H9 (cell line): ENCODE measurements around the gene SELENOF. TPM values are rescaled to one million over a fixed set of nuclear protein-coding genes. Genes with fewer than 3 reads are reported as not detected.

ENCODE experiments used
- DNase-seq: peaks from one replicate; pipeline ENCODE4 v3.0.0-alpha.2; 2017
- H2AFZ ChIP-seq: one replicate; pipeline ENCODE4 v1.6.1; 2013; ENCODE audit warnings: mild to moderate bottlenecking, low read length, control low read depth, moderate library complexity
- H2AK5ac ChIP-seq: 2 replicates; pipeline ENCODE4 v1.6.1; 2013; ENCODE audit warnings: low read length, control low read depth, mixed read lengths; ENCODE audit not compliant: insufficient read length
- H2BK120ac ChIP-seq: one replicate; pipeline ENCODE4 v1.6.1; 2013; ENCODE audit warnings: low read depth, mild to moderate bottlenecking, low read length, control low read depth, inconsistent platforms; ENCODE audit not compliant: poor library complexity, severe bottlenecking
- H2BK12ac ChIP-seq: 2 replicates; pipeline ENCODE4 v1.6.1; 2013; ENCODE audit warnings: low read length, control low read depth, mixed read lengths, low read depth; ENCODE audit not compliant: insufficient read length
- H2BK15ac ChIP-seq: 2 replicates; pipeline ENCODE4 v1.6.1; 2013; ENCODE audit warnings: low read depth, low read length, control low read depth
- H2BK20ac ChIP-seq: one replicate; pipeline ENCODE4 v1.6.1; 2013; ENCODE audit warnings: low read depth, mild to moderate bottlenecking, low read length, control low read depth, inconsistent platforms; ENCODE audit not compliant: poor library complexity, severe bottlenecking
- H2BK5ac ChIP-seq: 2 replicates; pipeline ENCODE4 v1.6.1; 2013; ENCODE audit warnings: low read length, control low read depth, mixed read lengths; ENCODE audit not compliant: insufficient read length
- H3K14ac ChIP-seq: 2 replicates; pipeline ENCODE4 v1.6.1; 2013; ENCODE audit warnings: low read length, control low read depth; ENCODE audit not compliant: insufficient read depth
- H3K18ac ChIP-seq: 2 replicates; pipeline ENCODE4 v1.6.1; 2013; ENCODE audit warnings: low read depth, mild to moderate bottlenecking, mixed read lengths, low read length, control low read depth; ENCODE audit not compliant: insufficient read length
- H3K23ac ChIP-seq: 2 replicates; pipeline ENCODE4 v1.6.1; 2013; ENCODE audit warnings: low read length, control low read depth, mixed read lengths, low read depth; ENCODE audit not compliant: insufficient read length
- H3K23me2 ChIP-seq: 2 replicates; pipeline ENCODE4 v1.6.1; 2013; ENCODE audit warnings: low read depth, mild to moderate bottlenecking, mixed read lengths, low read length, control low read depth; ENCODE audit not compliant: insufficient read length, poor library complexity, severe bottlenecking
- H3K27ac ChIP-seq: 2 replicates; pipeline ENCODE4 v1.5.1; 2013; ENCODE audit warnings: low read length, control low read depth, mixed read lengths, low read depth; ENCODE audit not compliant: insufficient read length
- H3K27me3 ChIP-seq: 2 replicates; pipeline ENCODE4 v1.6.1; 2013; ENCODE audit warnings: low read length, control low read depth, inconsistent platforms; ENCODE audit not compliant: insufficient read depth
- H3K4ac ChIP-seq: 2 replicates; pipeline ENCODE4 v1.6.1; 2013; ENCODE audit warnings: low read depth, mild to moderate bottlenecking, control low read depth, inconsistent platforms, low read length, moderate library complexity
- H3K4me1 ChIP-seq: 2 replicates; pipeline ENCODE4 v1.6.1; 2013; ENCODE audit warnings: low read length, control low read depth, inconsistent platforms; ENCODE audit not compliant: insufficient read depth
- H3K4me2 ChIP-seq: 2 replicates; pipeline ENCODE4 v1.6.1; 2013; ENCODE audit warnings: low read length, control low read depth, mixed read lengths; ENCODE audit not compliant: insufficient read length, insufficient read depth
- H3K56ac ChIP-seq: 2 replicates; pipeline ENCODE4 v1.6.1; 2013; ENCODE audit warnings: low read depth, mild to moderate bottlenecking, mixed read lengths, low read length, control low read depth; ENCODE audit not compliant: insufficient read length
- H3K79me1 ChIP-seq: 2 replicates; pipeline ENCODE4 v1.6.1; 2013; ENCODE audit warnings: low read depth, mild to moderate bottlenecking, moderate library complexity, low read length, control low read depth, inconsistent platforms; ENCODE audit not compliant: insufficient read depth, poor library complexity, severe bottlenecking
- H3K79me2 ChIP-seq: 2 replicates; pipeline ENCODE4 v1.6.1; 2013; ENCODE audit warnings: low read length, control low read depth, inconsistent platforms; ENCODE audit not compliant: insufficient read depth
- H3K9ac ChIP-seq: 2 replicates; pipeline ENCODE4 v1.6.1; 2013; ENCODE audit warnings: low read length, control low read depth, mixed read lengths; ENCODE audit not compliant: insufficient read length; ENCODE audit errors: extremely low read depth
- H3K9me3 ChIP-seq: one replicate; pipeline ENCODE4 v1.6.1; 2013; ENCODE audit warnings: low read depth, low read length, inconsistent platforms; ENCODE audit not compliant: control insufficient read depth
- H3T11ph ChIP-seq: one replicate; pipeline ENCODE4 v1.6.1; 2013; ENCODE audit warnings: mild to moderate bottlenecking, low read length, control low read depth, inconsistent platforms
- H4K20me1 ChIP-seq: one replicate; pipeline ENCODE4 v1.6.1; 2013; ENCODE audit not compliant: control insufficient read depth, insufficient read length, insufficient read depth
- H4K5ac ChIP-seq: 2 replicates; pipeline ENCODE4 v1.6.1; 2013; ENCODE audit warnings: low read depth, mild to moderate bottlenecking, mixed read lengths, low read length, control low read depth; ENCODE audit not compliant: insufficient read length
- H4K8ac ChIP-seq: replicated peaks from 2 replicates; pipeline ENCODE4 v1.6.1; 2013; ENCODE audit warnings: low read length, control low read depth, mixed read lengths, low read depth; ENCODE audit not compliant: insufficient read length
- H4K91ac ChIP-seq: 2 replicates; pipeline ENCODE4 v1.6.1; 2013; ENCODE audit warnings: low read depth, mild to moderate bottlenecking, moderate library complexity, mixed read lengths, low read length, control low read depth; ENCODE audit not compliant: insufficient read length
- H3K27ac Mint-ChIP-seq, 3 experiments: 2 replicates in 2 of 3; 3 replicates in 1 of 3; pipeline ENCODE4 v1.8.0; 2020 to 2021; ENCODE audit warnings: mixed read lengths in 3 of 3, mild to moderate bottlenecking in 1 of 3, moderate library complexity in 1 of 3
- H3K27me3 Mint-ChIP-seq: 2 replicates; pipeline ENCODE4 v1.8.0; 2021; ENCODE audit warnings: low read depth, mild to moderate bottlenecking, moderate library complexity, mixed read lengths
- H3K36me3 Mint-ChIP-seq, 3 experiments: 2 replicates in 2 of 3; 3 replicates in 1 of 3; pipeline ENCODE4 v1.8.0; 2020 to 2021; ENCODE audit warnings: low read depth in 3 of 3, mixed read lengths in 3 of 3; ENCODE audit not compliant: insufficient read depth in 1 of 3
- H3K4me1 Mint-ChIP-seq, 2 experiments: 2 replicates each; pipeline ENCODE4 v1.8.0; 2020; ENCODE audit warnings: mixed read lengths in 2 of 2
- H3K4me3 Mint-ChIP-seq, 2 experiments: 2 replicates in 1 of 2; 3 replicates in 1 of 2; pipeline ENCODE4 v1.8.0; 2020 to 2021; ENCODE audit warnings: mild to moderate bottlenecking in 2 of 2, mixed read lengths in 2 of 2, moderate library complexity in 1 of 2
- H3K9me3 Mint-ChIP-seq, 2 experiments: 2 replicates in 1 of 2; 3 replicates in 1 of 2; pipeline ENCODE4 v1.8.0; 2020; ENCODE audit warnings: mild to moderate bottlenecking in 2 of 2, mixed read lengths in 2 of 2, moderate library complexity in 1 of 2
- WGBS: extraction: QIAGEN DNeasy Blood & Tissue Kit; methylation state at CpG from one replicate; pipeline ENCODE4 v1.1.7; 2013; ENCODE audit warnings: missing lambda C conversion rate, low lambda C conversion rate, mixed read lengths; ENCODE audit not compliant: insufficient read length; ENCODE audit errors: extremely low coverage; 5-methylcytosine and 5-hydroxymethylcytosine counted together
- total RNA-seq: library from RNA; stranded (reverse); gene quantifications from 2 replicates; pipeline ENCODE4 v1.2.1, GENCODE V29; 2021
- TF ChIP-seq, protein P1 (sequence below): fragments of 200-600 bp; sonication (generic); conservative IDR thresholded peaks from 3 replicates; pipeline ENCODE4 v1.8.0; 2021; ENCODE audit warnings: antibody characterized with exemption, mild to moderate bottlenecking

Gene SELENOF
- total RNA-seq, 1 experiment from 2014 or later, result 143 TPM

DNA sequence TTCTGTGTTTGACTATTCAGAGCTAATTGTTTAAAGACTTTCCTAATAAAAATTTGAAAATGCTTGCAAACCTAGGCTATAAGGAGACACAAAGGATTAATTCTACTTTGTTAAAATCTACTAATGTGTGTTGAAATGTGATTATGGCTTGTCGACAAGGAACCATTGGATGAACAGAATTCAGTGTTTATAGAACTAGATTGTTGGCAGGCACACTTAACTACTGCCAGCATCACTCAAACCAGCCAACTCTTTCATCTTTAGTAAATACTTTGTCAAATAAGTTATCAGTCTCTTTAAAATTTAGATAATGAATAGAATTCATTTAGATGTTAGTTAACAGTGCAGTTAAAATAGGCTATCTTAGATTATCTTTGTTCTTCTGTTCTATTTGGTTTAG lies 28.1 kb upstream of the SELENOF start:
- no peaks in the 10 kb centered on the region for H3K4me1 ChIP-seq
- no peaks in the 10 kb centered on the region for H3K27me3 ChIP-seq
- Mint-ChIP-seq H3K4me1 (peaks cover 21% of the 10 kb centered on the region in 2 experiments), H3K27me3 (no peaks in the 10 kb centered on the region), H3K27ac (no peak overlapping the region), H3K36me3 (no peaks in the 10 kb centered on the region), H3K4me3 (no peak overlapping the region), H3K9me3 (no peaks in the 10 kb centered on the region)
- no peak overlapping the region for H3K4ac ChIP-seq
- no peak overlapping the region for H3K27ac ChIP-seq
- no peak overlapping the region for H3K18ac ChIP-seq
- no peak overlapping the region for H4K8ac ChIP-seq
- H2AK5ac ChIP-seq, result no peak overlapping the region
- no peak overlapping the region for H4K5ac ChIP-seq
- no peak overlapping the region for H2BK20ac ChIP-seq
- no peak overlapping the region for H2BK12ac ChIP-seq
- H3T11ph ChIP-seq, result no peak overlapping the region
- H3K4me2 ChIP-seq, result no peak overlapping the region
- no peak overlapping the region for H2BK120ac ChIP-seq
- H3K79me1 ChIP-seq, result peaks cover 3% of the 10 kb centered on the region
- no peak overlapping the region for H2BK15ac ChIP-seq
- H3K23me2 ChIP-seq, result no peaks in the 10 kb centered on the region
- H3K23ac ChIP-seq, result no peak overlapping the region
- no peak overlapping the region for H4K91ac ChIP-seq
- no peak overlapping the region for H2AFZ ChIP-seq
- WGBS, result no CpG with 5 or more reads among the region's 1 CpG
- no peak overlapping the region for H2BK5ac ChIP-seq
- no peak for DNase-seq
- peaks cover 6% of the 10 kb centered on the region; the same call in 1 of the 2 replicates for H3K79me2 ChIP-seq
- no peak overlapping the region for H3K56ac ChIP-seq
- H3K9ac ChIP-seq, result no peak overlapping the region
- no peaks in the 10 kb centered on the region for H3K9me3 ChIP-seq
- no peak overlapping the region for H3K14ac ChIP-seq
- no peaks in the 10 kb centered on the region for H4K20me1 ChIP-seq
- TF ChIP-seq, protein P1, sequence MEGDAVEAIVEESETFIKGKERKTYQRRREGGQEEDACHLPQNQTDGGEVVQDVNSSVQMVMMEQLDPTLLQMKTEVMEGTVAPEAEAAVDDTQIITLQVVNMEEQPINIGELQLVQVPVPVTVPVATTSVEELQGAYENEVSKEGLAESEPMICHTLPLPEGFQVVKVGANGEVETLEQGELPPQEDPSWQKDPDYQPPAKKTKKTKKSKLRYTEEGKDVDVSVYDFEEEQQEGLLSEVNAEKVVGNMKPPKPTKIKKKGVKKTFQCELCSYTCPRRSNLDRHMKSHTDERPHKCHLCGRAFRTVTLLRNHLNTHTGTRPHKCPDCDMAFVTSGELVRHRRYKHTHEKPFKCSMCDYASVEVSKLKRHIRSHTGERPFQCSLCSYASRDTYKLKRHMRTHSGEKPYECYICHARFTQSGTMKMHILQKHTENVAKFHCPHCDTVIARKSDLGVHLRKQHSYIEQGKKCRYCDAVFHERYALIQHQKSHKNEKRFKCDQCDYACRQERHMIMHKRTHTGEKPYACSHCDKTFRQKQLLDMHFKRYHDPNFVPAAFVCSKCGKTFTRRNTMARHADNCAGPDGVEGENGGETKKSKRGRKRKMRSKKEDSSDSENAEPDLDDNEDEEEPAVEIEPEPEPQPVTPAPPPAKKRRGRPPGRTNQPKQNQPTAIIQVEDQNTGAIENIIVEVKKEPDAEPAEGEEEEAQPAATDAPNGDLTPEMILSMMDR, result no peak
